ENCODE data around the gene TMSB4X.

Gene TMSB4X

GRCh38 chrX:12989461-12989860 is 14.6 kb downstream of the TMSB4X start:
- H3K27me3 ChIP-seq (ENCODE audit: insufficient read depth, poor library complexity, severe bottlenecking): no peaks in the 10 kb centered on the region
- TF ChIP-seq CTCF (IDR thresholded peaks at IDR 0.05; ENCODE audit: poor library complexity, severe bottlenecking): no peak
- peaks cover 25% of the 10 kb centered on the region for H3K4me1 ChIP-seq (ENCODE audit: insufficient read depth, poor library complexity, severe bottlenecking)
- no peaks in the 10 kb centered on the region for H3K9me3 ChIP-seq (ENCODE audit: severe bottlenecking)
- DNase-seq (ENCODE audit: low spot score) (no peak), ATAC-seq (ENCODE audit: low read depth) (no peak)
- peak overlapping the region; percentile 71 for H3K27ac ChIP-seq (ENCODE audit: poor library complexity, severe bottlenecking)
- H3K36me3 ChIP-seq (ENCODE audit: low read depth): no peaks in the 10 kb centered on the region
- no peak overlapping the region for H3K4me3 ChIP-seq (ENCODE audit: severe bottlenecking)

- Histone ChIP-seq H3K9me3 (ENCODE audit: severe bottlenecking) (no peaks in the 10 kb centered on the region), H3K27me3 (ENCODE audit: insufficient read depth, poor library complexity, severe bottlenecking) (no peaks in the 10 kb centered on the region), H3K27ac (ENCODE audit: poor library complexity, severe bottlenecking) (no peak overlapping the region), H3K36me3 (ENCODE audit: low read depth) (no peaks in the 10 kb centered on the region), H3K4me3 (ENCODE audit: severe bottlenecking) (no peak overlapping the region), H3K4me1 (ENCODE audit: insufficient read depth, poor library complexity, severe bottlenecking) (peaks cover 16% of the 10 kb centered on the region)
- no peak for TF ChIP-seq CTCF (IDR thresholded peaks at IDR 0.05; ENCODE audit: poor library complexity, severe bottlenecking)
- ATAC-seq (ENCODE audit: low read depth) (no peak), DNase-seq (ENCODE audit: low spot score) (no peak)
Observed at GRCh38 chrX:12991575-12991974, 16.7 kb downstream of the TMSB4X start.

GRCh38 chrX:12992544-12993118 is 17.7 kb downstream of the TMSB4X start:
- Histone ChIP-seq H3K4me1 (ENCODE audit: insufficient read depth, poor library complexity, severe bottlenecking) (peaks cover 16% of the 10 kb centered on the region), H3K27me3 (ENCODE audit: insufficient read depth, poor library complexity, severe bottlenecking) (no peaks in the 10 kb centered on the region), H3K4me3 (ENCODE audit: severe bottlenecking) (no peak overlapping the region), H3K27ac (ENCODE audit: poor library complexity, severe bottlenecking) (no peak overlapping the region), H3K9me3 (ENCODE audit: severe bottlenecking) (no peaks in the 10 kb centered on the region), H3K36me3 (ENCODE audit: low read depth) (no peaks in the 10 kb centered on the region)
- ATAC-seq (ENCODE audit: low read depth) (no peak), DNase-seq (ENCODE audit: low spot score) (no peak)
- no peak for TF ChIP-seq CTCF (IDR thresholded peaks at IDR 0.05; ENCODE audit: poor library complexity, severe bottlenecking)

GRCh38 chrX:12993826-12994225 is 18.9 kb downstream of the TMSB4X start:
- DNase-seq (ENCODE audit: low spot score): no peak
- Histone ChIP-seq H3K36me3 (ENCODE audit: low read depth) (no peaks in the 10 kb centered on the region), H3K27me3 (ENCODE audit: insufficient read depth, poor library complexity, severe bottlenecking) (no peaks in the 10 kb centered on the region), H3K4me1 (ENCODE audit: insufficient read depth, poor library complexity, severe bottlenecking) (peaks cover 6% of the 10 kb centered on the region), H3K27ac (ENCODE audit: poor library complexity, severe bottlenecking) (no peak overlapping the region), H3K4me3 (ENCODE audit: severe bottlenecking) (no peak overlapping the region), H3K9me3 (ENCODE audit: severe bottlenecking) (no peaks in the 10 kb centered on the region)
- no peak for TF ChIP-seq CTCF (IDR thresholded peaks at IDR 0.05; ENCODE audit: poor library complexity, severe bottlenecking)
- no peak for ATAC-seq (ENCODE audit: low read depth)

DNA sequence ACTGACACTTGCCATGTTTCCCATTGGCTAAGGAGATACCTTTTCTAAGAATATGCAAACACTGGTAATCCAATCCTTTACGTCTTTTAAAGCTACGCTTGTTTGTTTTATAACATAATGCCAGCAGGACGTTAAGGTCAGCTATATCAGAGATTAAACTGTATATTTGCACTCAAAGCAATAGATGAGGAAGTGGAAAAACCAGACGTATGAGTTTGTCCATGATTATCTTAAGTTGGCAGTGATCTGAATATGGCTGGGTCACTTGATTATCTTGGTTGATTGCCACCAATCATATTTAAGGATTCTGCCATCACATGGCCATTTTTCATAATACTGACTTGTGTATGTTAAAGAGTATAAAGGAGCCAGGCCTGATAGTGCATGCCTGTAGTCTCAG is 19.4 kb downstream of the TMSB4X start:
- H3K27ac ChIP-seq (ENCODE audit: poor library complexity, severe bottlenecking): no peak overlapping the region
- TF ChIP-seq CTCF (IDR thresholded peaks at IDR 0.05; ENCODE audit: poor library complexity, severe bottlenecking): no peak
- DNase-seq (ENCODE audit: low spot score): no peak
- H3K27me3 ChIP-seq (ENCODE audit: insufficient read depth, poor library complexity, severe bottlenecking): no peaks in the 10 kb centered on the region
- no peaks in the 10 kb centered on the region for H3K36me3 ChIP-seq (ENCODE audit: low read depth)
- peaks cover 2% of the 10 kb centered on the region for H3K4me1 ChIP-seq (ENCODE audit: insufficient read depth, poor library complexity, severe bottlenecking)
- H3K9me3 ChIP-seq (ENCODE audit: severe bottlenecking): no peaks in the 10 kb centered on the region
- ATAC-seq (ENCODE audit: low read depth): no peak
- H3K4me3 ChIP-seq (ENCODE audit: severe bottlenecking): no peak overlapping the region
